ENCODE data around the gene DTNB.
A peak's percentile ranks its signal among the peaks of the same experiment; 100 is the strongest.

- TF ChIP-seq BMI1 (IDR thresholded peaks at IDR 0.05; ENCODE audit: borderline replicate concordance) (no peak), CHD2 (IDR thresholded peaks at IDR 0.05; ENCODE audit: borderline replicate concordance, low read depth, low read length) (no peak), PAX5 (IDR thresholded peaks at IDR 0.05; ENCODE audit: borderline replicate concordance, low read depth, low read length) (0 out of 2 replicates have a peak, but pooled peaks have one; percentile 32), USF2 (IDR thresholded peaks at IDR 0.05; ENCODE audit: borderline replicate concordance, low read depth, low read length) (no peak), HCFC1 (IDR thresholded peaks at IDR 0.05; ENCODE audit: low read length) (no peak), CTCF (IDR thresholded peaks at IDR 0.05 in 2 of 3, conservative IDR thresholded peaks at IDR 0.05 in 1 of 3; ENCODE audit: control insufficient read depth in 2 of 3, extremely low read depth in 1 of 3, insufficient read depth in 1 of 3, low read depth in 3 of 3, low read length in 3 of 3) (no peak), MAX (IDR thresholded peaks at IDR 0.05; ENCODE audit: low read depth, low read length) (no peak), FOS (IDR thresholded peaks at IDR 0.05; ENCODE audit: borderline replicate concordance, extremely low read depth, insufficient read length) (no peak), ZBTB40 (IDR thresholded peaks at IDR 0.05; ENCODE audit: borderline replicate concordance) (no peak), NR2C2 (IDR thresholded peaks at IDR 0.05; ENCODE audit: borderline replicate concordance, control insufficient read depth, insufficient read length, low read depth) (no peak), KAT2A (conservative IDR thresholded peaks at IDR 0.05; ENCODE audit: control insufficient read depth, low read depth, low read length) (no peak), MLLT1 (IDR thresholded peaks at IDR 0.05) (no peak)
Observed at GRCh38 chr2:25566694-25567093, 106.7 kb downstream of the DTNB start.

Data from GM12878 (cell line).